Cardiac muscle cell (in vitro differentiated cells and primary cell): ENCODE data around the gene ZMYM4. TPM values are rescaled to one million over a fixed set of nuclear protein-coding genes. Genes with fewer than 3 reads are reported as not detected.
"Not testable (repeated sequence)": the region's sequence is repeated elsewhere in the genome, so short reads cannot be mapped to it uniquely, and the experiment has no call there.

Experiments used
- DNase-seq, 2 donors: peaks; one replicate each; pipeline versions ENCODE4 v3.0.0 to v3.0.0-alpha.2; 2010 to 2017; ENCODE audit warnings: low read depth in 1 of 2, low spot score in 1 of 2
- H3K27ac ChIP-seq: fragments of 200-600 bp; sonication (generic); 2 replicates; pipeline ENCODE4 v1.5.1; 2016
- H3K27me3 ChIP-seq: fragments of 200-600 bp; sonication (generic); 2 replicates; pipeline ENCODE4 v1.6.0; 2016; ENCODE audit warnings: control low read depth
- H3K36me3 ChIP-seq: fragments of 200-600 bp; sonication (generic); 2 replicates; pipeline ENCODE4 v1.5.1; 2016; ENCODE audit warnings: control low read depth
- H3K4me1 ChIP-seq: fragments of 200-600 bp; sonication (generic); 2 replicates; pipeline ENCODE4 v1.8.1; 2017; ENCODE audit warnings: low read depth, mild to moderate bottlenecking, mixed run types
- H3K4me3 ChIP-seq: fragments of 200-600 bp; sonication (generic); 2 replicates; pipeline ENCODE4 v1.5.1; 2016; ENCODE audit warnings: mild to moderate bottlenecking
- H3K9me3 ChIP-seq: fragments of 200-600 bp; sonication (generic); 2 replicates; pipeline ENCODE4 v1.5.1; 2017; ENCODE audit warnings: low read depth, mild to moderate bottlenecking, control low read depth
- CTCF ChIP-seq: IDR thresholded peaks from 2 replicates; pipeline ENCODE4 v1.5.1; 2012; ENCODE audit warnings: low read depth, mild to moderate bottlenecking, low read length
- polyA plus RNA-seq: library from polyadenylated mRNA; unstranded; fragments of >200 nt; fragmentation: Nextera tagmentation; extraction: Ambion mirVana; gene quantifications from 2 replicates; pipeline ENCODE4 v1.2.1, GENCODE V29; 2016
- total RNA-seq: library from RNA; depleted of rRNA; stranded (reverse); fragments of >200 nt; gene quantifications from 2 replicates; pipeline ENCODE4 v1.2.3, GENCODE V29; 2016

The ZMYM4 gene
- total and polyA plus RNA-seq, 2 experiments from 2014 or later, result 27.9 to 34.8 TPM

- Histone ChIP-seq H3K36me3 (no peaks in the 10 kb centered on the region), H3K4me1 (no peaks in the 10 kb centered on the region)
- no peak for TF ChIP-seq CTCF
These were observed 57.8 kb downstream of the ZMYM4 start for GRCh38 chr1:35326246-35326866.

GRCh38 chr1:35331618-35332017, 63.1 kb downstream of the ZMYM4 start:
- H3K36me3 ChIP-seq, H3K27me3 ChIP-seq, H3K27ac ChIP-seq, H3K9me3 ChIP-seq, DNase-seq, H3K4me1 ChIP-seq, H3K4me3 ChIP-seq: not testable (repeated sequence)

More at GRCh38 chr1:35326246-35326866, 57.8 kb downstream of the ZMYM4 start:
- no peak overlapping the region for H3K4me3 ChIP-seq
- no peak overlapping the region for H3K27ac ChIP-seq
- H3K9me3 ChIP-seq, result no peaks in the 10 kb centered on the region
- H3K27me3 ChIP-seq, result no peaks in the 10 kb centered on the region
- no peak for DNase-seq

GRCh38 chr1:35334485-35334884, 66.0 kb downstream of the ZMYM4 start:
- Histone ChIP-seq H3K4me3 (no peak overlapping the region), H3K9me3 (no peaks in the 10 kb centered on the region), H3K27me3 (no peaks in the 10 kb centered on the region), H3K27ac (no peak overlapping the region), H3K4me1 (no peaks in the 10 kb centered on the region), H3K36me3 (peaks cover 4% of the 10 kb centered on the region)
- no peak for DNase-seq
- TF ChIP-seq CTCF, result no peak

GRCh38 chr1:35340519-35340918, 72.0 kb downstream of the ZMYM4 start:
- H3K4me1 ChIP-seq, result no peaks in the 10 kb centered on the region
- H3K27ac ChIP-seq, result no peak overlapping the region
- TF ChIP-seq CTCF, result no peak
- H3K27me3 ChIP-seq, result no peaks in the 10 kb centered on the region
- no peak overlapping the region for H3K4me3 ChIP-seq
- no peaks in the 10 kb centered on the region for H3K9me3 ChIP-seq
- DNase-seq, result no peak
- H3K36me3 ChIP-seq, result peaks cover 4% of the 10 kb centered on the region

- H3K27ac ChIP-seq, result no peak overlapping the region
- no peak overlapping the region for H3K4me3 ChIP-seq
- H3K27me3 ChIP-seq, result no peaks in the 10 kb centered on the region
- DNase-seq, result peak in 1 of 2 donors; percentile 15
- no peak for TF ChIP-seq CTCF
- H3K9me3 ChIP-seq, result no peaks in the 10 kb centered on the region
- H3K36me3 ChIP-seq, result no peaks in the 10 kb centered on the region
- H3K4me1 ChIP-seq, result no peaks in the 10 kb centered on the region
These were observed 77.0 kb downstream of the ZMYM4 start for GRCh38 chr1:35345439-35345981.

- DNase-seq, result no peak
- H3K27ac ChIP-seq, result no peak overlapping the region
- no peaks in the 10 kb centered on the region for H3K36me3 ChIP-seq
- TF ChIP-seq CTCF, result no peak
- no peaks in the 10 kb centered on the region for H3K9me3 ChIP-seq
- H3K27me3 ChIP-seq, result no peaks in the 10 kb centered on the region
- no peak overlapping the region for H3K4me3 ChIP-seq
- H3K4me1 ChIP-seq, result no peaks in the 10 kb centered on the region
These were observed 82.4 kb downstream of the ZMYM4 start for GRCh38 chr1:35350872-35351271.
